Measurements from ENCODE around the gene GSPT2. TPM values are rescaled to one million over a fixed set of nuclear protein-coding genes. Genes with fewer than 3 reads are reported as not detected.
"Not testable (repeated sequence)": the region's sequence is repeated elsewhere in the genome, so short reads cannot be mapped to it uniquely, and the experiment has no call there.

GSPT2 gene
- 10 to 100 TPM in 5 of 8 experiments, 1 to 10 TPM in 3; 7.9 to 24.5 (median 19.5) TPM for total RNA-seq

GRCh38 chrX:51743179-51743957 lies at the start of gene GSPT2:
TSS of gene GSPT2 (plus strand) at chrX:51743442. CDS start at chrX:51743627, 185 bp downstream.
- 0 to 34% (median 10%) methylated on average over 1 to 8 of the region's 63 CpGs; no CpG with 5 or more reads in 6 of the 10 experiments for WGBS, 10 experiments
- H3K27ac ChIP-seq, result peak within 1 kb of the TSS; percentile 85 to 92
- H3K4me1 ChIP-seq (replicated peaks in 1 of 2), result peaks cover 7 to 12% of the 10 kb centered on the region in 2 donors
- in situ Hi-C loops (cut with MboI; ENCODE audit: low pct_unique_long_range_greater_than_20kb in 2 of 9, low sequenced_read_pairs in 9 of 9, unreplicated experiment in 9 of 9), result no loop called here
- peak within 1 kb of the TSS; percentile 60 to 95 (median 78) for H3K4me3 ChIP-seq
- peak; percentile 92 to 97 (median 95) for ATAC-seq (replicated peaks in 6 of 8)

DNA sequence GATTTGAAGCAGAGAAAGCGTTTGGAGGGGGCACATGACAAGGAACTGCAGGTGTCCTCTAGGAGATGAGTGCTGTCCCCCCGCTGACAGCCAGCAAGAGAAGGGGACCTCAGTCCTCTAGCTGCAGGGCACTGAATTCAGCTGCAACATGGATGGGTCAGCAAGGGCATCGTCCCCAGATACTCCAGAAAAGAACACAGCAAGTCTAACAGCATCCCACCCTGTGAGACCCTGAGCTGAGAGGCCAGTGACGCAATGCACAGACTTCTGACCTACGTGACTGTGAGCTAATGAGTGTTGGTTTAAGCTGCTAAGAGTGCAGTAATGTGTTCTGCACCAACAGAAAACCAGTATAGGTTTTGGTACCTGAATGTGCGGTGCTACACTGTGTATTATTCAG lies 49.0 kb upstream of the GSPT2 start:
- Histone ChIP-seq H3K4me1 (replicated peaks in 1 of 2) (no peaks in the 10 kb centered on the region), H3K4me3 (no peak overlapping the region), H3K27ac (no peak overlapping the region)
- in situ Hi-C loops (cut with MboI; ENCODE audit: low pct_unique_long_range_greater_than_20kb in 2 of 9, low sequenced_read_pairs in 9 of 9, unreplicated experiment in 9 of 9), result no loop called here
- ATAC-seq (replicated peaks in 6 of 8), result no peak
- 51 to 100% methylated on average over 2 to 4 of the region's 6 CpGs; no CpG with 5 or more reads in 8 of the 10 experiments for WGBS, 10 experiments

GRCh38 chrX:51697397-51697796 lies 45.8 kb upstream of the GSPT2 start:
- in situ Hi-C loops (cut with MboI; ENCODE audit: low pct_unique_long_range_greater_than_20kb in 2 of 9, low sequenced_read_pairs in 9 of 9, unreplicated experiment in 9 of 9), result no loop called here

DNA sequence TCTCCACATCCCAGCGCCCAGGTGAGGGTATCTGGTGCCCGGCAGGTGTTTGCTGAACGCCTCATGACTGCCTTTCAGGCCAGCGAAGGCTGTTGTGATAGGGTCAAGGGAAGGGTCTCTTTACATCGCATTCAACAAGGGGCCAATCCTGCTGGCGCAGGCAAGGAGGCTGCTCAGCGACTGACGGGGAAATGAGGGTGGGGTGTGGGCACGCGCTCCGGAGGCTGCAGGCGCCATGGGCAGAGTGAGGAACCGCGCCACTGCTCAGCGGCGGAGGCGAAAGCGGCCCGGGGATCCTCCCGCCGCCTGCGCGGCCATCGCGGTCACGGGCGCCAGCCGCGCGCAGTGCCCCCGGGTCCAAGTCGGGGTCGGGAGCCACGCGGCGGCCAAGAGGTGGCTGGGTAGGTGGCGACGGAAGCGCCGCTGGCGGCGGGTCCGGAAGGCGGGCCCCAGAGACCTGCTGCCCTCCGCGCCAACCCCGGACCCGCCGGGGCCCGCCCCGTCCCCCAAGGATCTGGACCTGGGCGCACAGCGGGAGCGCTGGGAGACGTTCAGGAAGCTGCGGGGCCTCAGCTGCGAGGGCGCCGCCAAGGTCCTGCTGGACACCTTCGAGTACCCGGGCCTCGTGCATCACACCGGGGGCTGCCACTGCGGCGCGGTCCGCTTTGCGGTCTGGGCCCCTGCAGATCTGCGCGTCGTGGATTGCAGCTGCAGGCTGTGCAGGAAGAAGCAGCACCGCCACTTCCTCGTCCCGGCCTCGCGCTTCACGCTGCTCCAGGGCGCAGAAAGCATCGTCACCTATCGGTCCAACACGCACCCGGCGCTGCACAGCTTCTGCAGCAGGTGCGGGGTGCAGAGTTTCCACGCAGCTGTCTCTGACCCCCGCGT lies 32.7 kb upstream of the GSPT2 start, which contains the start of gene CENPVL1:
Gene CENPVL1 (plus strand): TSS at position 236 of the 888 bp plus-strand sequence. CDS start 0 bp downstream, at position 236.
- H3K4me3 ChIP-seq; H3K4me1 ChIP-seq (replicated peaks in 1 of 2); H3K27ac ChIP-seq; in situ Hi-C loops (cut with MboI; ENCODE audit: low pct_unique_long_range_greater_than_20kb in 2 of 9, low sequenced_read_pairs in 9 of 9, unreplicated experiment in 9 of 9): not testable (repeated sequence)
- peak in 5 of 8 experiments; percentile 53 to 74 (median 72) for ATAC-seq (replicated peaks in 6 of 8)
- WGBS, 10 experiments, result no CpG with 5 or more reads among the region's 87 CpGs

More at GRCh38 chrX:51697397-51697796, 45.8 kb upstream of the GSPT2 start:
- Histone ChIP-seq H3K4me3 (no peak overlapping the region), H3K27ac (no peak overlapping the region), H3K4me1 (replicated peaks in 1 of 2) (no peaks in the 10 kb centered on the region)
- ATAC-seq (replicated peaks in 6 of 8), result no peak
- WGBS, 10 experiments, result 83% methylated on average over 7 of the region's 8 CpGs; no CpG with 5 or more reads in 9 of the 10 experiments

- H3K27ac ChIP-seq; in situ Hi-C loops (cut with MboI; ENCODE audit: low pct_unique_long_range_greater_than_20kb in 2 of 9, low sequenced_read_pairs in 9 of 9, unreplicated experiment in 9 of 9); H3K4me3 ChIP-seq; H3K4me1 ChIP-seq (replicated peaks in 1 of 2): not testable (repeated sequence)
- WGBS, 10 experiments, result no CpG with 5 or more reads among the region's 18 CpGs
- ATAC-seq (replicated peaks in 6 of 8), result peak in 5 of 8 experiments; percentile 53 to 80 (median 75)
Observed at GRCh38 chrX:51712943-51713647, 30.1 kb upstream of the GSPT2 start.

DNA sequence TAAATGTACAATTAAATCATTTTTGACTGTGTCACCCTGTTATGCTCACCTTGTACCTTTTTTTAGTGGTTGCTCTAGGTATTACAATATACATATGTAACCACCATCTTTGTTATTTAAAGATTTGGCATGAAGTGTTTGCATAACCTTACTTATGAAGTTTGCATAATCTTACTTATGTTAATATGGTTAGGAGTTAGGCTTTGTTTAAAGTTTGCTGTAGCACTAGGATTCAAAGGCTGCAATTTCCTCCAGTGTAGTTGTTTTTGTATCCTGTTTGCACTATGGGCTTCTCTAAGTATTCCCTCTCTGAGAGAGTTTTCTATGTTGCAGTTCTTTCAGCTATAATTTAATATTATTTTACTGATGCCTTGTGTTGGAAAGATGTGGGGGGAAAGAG lies 15.0 kb upstream of the GSPT2 start:
- Histone ChIP-seq H3K4me3 (no peak overlapping the region), H3K4me1 (replicated peaks in 1 of 2) (no peaks in the 10 kb centered on the region), H3K27ac (no peak overlapping the region)
- in situ Hi-C loops (cut with MboI; ENCODE audit: low pct_unique_long_range_greater_than_20kb in 2 of 9, low sequenced_read_pairs in 9 of 9, unreplicated experiment in 9 of 9), result no loop called here
- ATAC-seq (replicated peaks in 6 of 8), result no peak

DNA sequence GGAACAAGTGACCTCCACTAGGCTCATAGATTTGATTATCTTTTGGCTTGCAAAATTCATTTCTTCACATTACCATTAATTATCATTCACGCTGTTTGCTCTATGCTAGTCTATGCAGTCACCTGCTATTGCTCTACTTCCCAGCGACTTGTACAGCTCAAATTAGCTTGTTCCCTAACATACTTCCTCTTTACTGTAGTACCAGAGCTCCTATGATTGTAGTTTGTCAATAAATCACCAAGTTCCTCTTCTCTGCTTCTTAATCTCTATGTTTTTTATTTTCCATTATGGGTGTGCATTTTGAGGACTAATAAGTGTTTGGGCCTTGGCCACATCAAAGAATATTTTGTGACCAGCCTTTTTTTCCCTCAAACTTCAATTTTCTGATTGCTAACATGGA lies 6.2 kb upstream of the GSPT2 start:
- no peak overlapping the region for H3K27ac ChIP-seq
- H3K4me3 ChIP-seq, result no peak overlapping the region
- WGBS, 10 experiments, result 0 to 92% (median 35%) methylated on average over 1 to 2 of the region's 2 CpGs; no CpG with 5 or more reads in 4 of the 10 experiments
- H3K4me1 ChIP-seq (replicated peaks in 1 of 2), result peaks cover under 1 to 1% of the 10 kb centered on the region in 2 donors
- ATAC-seq (replicated peaks in 6 of 8), result no peak
- in situ Hi-C loops (cut with MboI; ENCODE audit: low pct_unique_long_range_greater_than_20kb in 2 of 9, low sequenced_read_pairs in 9 of 9, unreplicated experiment in 9 of 9), result no loop called here

GRCh38 chrX:51742586-51742985 lies 656 bp upstream of the GSPT2 start:
- in situ Hi-C loops (cut with MboI; ENCODE audit: low pct_unique_long_range_greater_than_20kb in 2 of 9, low sequenced_read_pairs in 9 of 9, unreplicated experiment in 9 of 9), result no loop called here
- peak in 3 of 8 experiments; percentile 25 to 29 (median 27) for ATAC-seq (replicated peaks in 6 of 8)
- H3K4me1 ChIP-seq (replicated peaks in 1 of 2), result peaks cover 7 to 12% of the 10 kb centered on the region in 2 donors
- H3K4me3 ChIP-seq, result peak overlapping the region; percentile 60 to 95 (median 78)
- H3K27ac ChIP-seq, result peak overlapping the region; percentile 85 to 92
- WGBS, 10 experiments, result 0 to 33% methylated on average over 2 of the region's 3 CpGs; no CpG with 5 or more reads in 8 of the 10 experiments

- no peak overlapping the region for H3K4me3 ChIP-seq
- H3K27ac ChIP-seq, result no peak overlapping the region
- H3K4me1 ChIP-seq (replicated peaks in 1 of 2), result peaks cover under 1 to 5% of the 10 kb centered on the region in 2 donors
- no peak for ATAC-seq (replicated peaks in 6 of 8)
- in situ Hi-C loops (cut with MboI; ENCODE audit: low pct_unique_long_range_greater_than_20kb in 2 of 9, low sequenced_read_pairs in 9 of 9, unreplicated experiment in 9 of 9), result no loop called here
Observed at GRCh38 chrX:51747671-51748070, 4.4 kb downstream of the GSPT2 start.

GRCh38 chrX:51759055-51759839 lies 16.0 kb downstream of the GSPT2 start:
- Histone ChIP-seq H3K27ac (peak overlapping the region; percentile 77 to 91), H3K4me3 (no peak overlapping the region), H3K4me1 (replicated peaks in 1 of 2) (peaks cover 3 to 16% of the 10 kb centered on the region in 2 donors)
- ATAC-seq (replicated peaks in 6 of 8), result peak in 5 of 8 experiments; percentile 95 to 99 (median 98)
- WGBS, 10 experiments, result 0 to 80% (median 12%) methylated on average over 1 to 6 of the region's 6 CpGs; no CpG with 5 or more reads in 5 of the 10 experiments
- in situ Hi-C loops (cut with MboI; ENCODE audit: low pct_unique_long_range_greater_than_20kb in 2 of 9, low sequenced_read_pairs in 9 of 9, unreplicated experiment in 9 of 9), result no loop called here

DNA sequence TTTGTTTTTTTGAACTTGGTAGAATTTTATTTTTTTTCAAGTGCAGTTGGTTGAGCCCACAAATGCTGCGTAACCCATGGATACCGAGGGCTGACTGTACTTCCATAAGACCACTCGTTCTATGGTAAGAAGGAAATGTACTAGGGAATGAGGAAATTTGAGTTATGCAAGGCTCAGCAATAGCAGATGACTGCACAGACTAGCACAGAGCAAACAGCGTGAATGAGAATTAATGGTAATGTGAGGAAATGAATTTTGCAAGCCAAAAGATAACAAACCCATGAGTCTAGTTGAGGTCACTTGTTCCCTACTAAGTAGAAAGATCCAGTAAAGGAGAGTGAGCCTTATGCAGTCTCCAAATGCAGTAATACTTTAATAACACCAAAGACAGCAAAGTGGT lies 17.4 kb downstream of the GSPT2 start:
- H3K4me1 ChIP-seq (replicated peaks in 1 of 2), result peaks cover 3 to 16% of the 10 kb centered on the region in 2 donors
- in situ Hi-C loops (cut with MboI; ENCODE audit: low pct_unique_long_range_greater_than_20kb in 2 of 9, low sequenced_read_pairs in 9 of 9, unreplicated experiment in 9 of 9), result no loop called here
- H3K4me3 ChIP-seq, result no peak overlapping the region
- 0 to 83% (median 48%) methylated on average over 1 to 4 of the region's 4 CpGs; no CpG with 5 or more reads in 4 of the 10 experiments for WGBS, 10 experiments
- ATAC-seq (replicated peaks in 6 of 8), result peak in 2 of 8 experiments; percentile 1 to 57
- H3K27ac ChIP-seq, result no peak overlapping the region

- ATAC-seq (replicated peaks in 6 of 8), result no peak
- Histone ChIP-seq H3K4me3 (no peak overlapping the region), H3K27ac (no peak overlapping the region), H3K4me1 (replicated peaks in 1 of 2) (no peaks in the 10 kb centered on the region)
- in situ Hi-C loops (cut with MboI; ENCODE audit: low pct_unique_long_range_greater_than_20kb in 2 of 9, low sequenced_read_pairs in 9 of 9, unreplicated experiment in 9 of 9), result no loop called here
- 0 to 100% (median 66%) methylated on average over 1 to 3 of the region's 5 CpGs; no CpG with 5 or more reads in 6 of the 10 experiments for WGBS, 10 experiments
Observed at GRCh38 chrX:51766546-51766945, 23.3 kb downstream of the GSPT2 start.
